ENCODE data around the gene MCCC2. TPM values are rescaled to one million over a fixed set of nuclear protein-coding genes. Genes with fewer than 3 reads are reported as not detected.
A peak's percentile ranks its signal among the peaks of the same experiment; 100 is the strongest.

The MCCC2 gene
- total and polyA plus RNA-seq, 2 of the 13 experiments (the other 11 are each of a cell fraction or from before 2014, with no cell fraction given): 44.8 to 83.6 TPM

- H3K4me3 ChIP-seq (replicated peaks in 1 of 3; ENCODE audit: insufficient read depth in 1 of 3, low read depth in 2 of 3, low read length in 3 of 3): no peak overlapping the region
- FAIRE-seq: no peak
- no peaks in the 10 kb centered on the region for H4K20me1 ChIP-seq (ENCODE audit: insufficient read depth, low read length)
- H3K36me3 ChIP-seq (replicated peaks in 1 of 2; ENCODE audit: control insufficient read depth in 1 of 2, insufficient read depth in 2 of 2, low read length in 2 of 2): no peaks in the 10 kb centered on the region
- WGBS (ENCODE audit: low lambda C conversion rate): 77% methylated on average over 1 of the region's 1 CpG
- H2AFZ ChIP-seq (ENCODE audit: low read length): no peak overlapping the region
- intact Hi-C loops (cut with micrococcal nuclease; ENCODE audit: unreplicated experiment) (no loop called here), in situ Hi-C loops (cut with HindIII; ENCODE audit: extremely low pct_ligation_motif_present, low pct_unique_long_range_greater_than_20kb) (no loop called here)
- ChIA-PET CTCF (ENCODE audit: low intra/inter-chr PET ratio, low total read pairs) (no interaction called here), POLR2A (no interaction called here)
- H3K4me1 ChIP-seq (ENCODE audit: insufficient read depth, low read length): no peaks in the 10 kb centered on the region
- H3K79me2 ChIP-seq (ENCODE audit: insufficient read depth, low read length): no peaks in the 10 kb centered on the region
- DNase-seq (ENCODE audit: low spot score): no peak
- TF ChIP-seq ATF7-NPFF (CRISPR knock-in tag; IDR thresholded peaks at IDR 0.05; ENCODE audit: low read depth) (no peak), MAFF (IDR thresholded peaks at IDR 0.05; ENCODE audit: low read depth, low read length) (peak; percentile 35; the same call in 1 of the 2 replicates), TBL1XR1 (IDR thresholded peaks at IDR 0.05; ENCODE audit: borderline replicate concordance, low read length, partially characterized antibody) (no peak), SMAD1 (CRISPR knock-in tag; IDR thresholded peaks at IDR 0.05; ENCODE audit: borderline replicate concordance, low read depth) (no peak), ZNF124 (CRISPR knock-in tag; IDR thresholded peaks at IDR 0.05) (no peak), MAFK (conservative IDR thresholded peaks at IDR 0.05 in 1 of 2, IDR thresholded peaks at IDR 0.05 in 1 of 2; ENCODE audit: low read length in 2 of 2) (peak; percentile 44 to 51; a peak in 2 of 4 replicates), TRIM24 (CRISPR knock-in tag; IDR thresholded peaks at IDR 0.05) (no peak), NR2F2 (IDR thresholded peaks at IDR 0.05; ENCODE audit: borderline replicate concordance, low read depth) (no peak)
- no peaks in the 10 kb centered on the region for H3K9me3 ChIP-seq (ENCODE audit: low read length)
- no peaks in the 10 kb centered on the region; a peak in 1 of 5 replicates for H3K27me3 ChIP-seq (ENCODE audit: control insufficient read depth in 1 of 2, insufficient read depth in 2 of 2, low read length in 2 of 2)
- ATAC-seq: no peak
- no TSS peak for BruUV-seq (replicated peaks)
- H3K9ac ChIP-seq (ENCODE audit: insufficient read depth, low read depth, low read length): no peak overlapping the region
- no peak overlapping the region for H3K4me2 ChIP-seq (ENCODE audit: low read depth, low read length)
- H3K27ac ChIP-seq (ENCODE audit: extremely low read length, insufficient read depth, low read length): no peak overlapping the region
Measured at GRCh38 chr5:71677977-71678376, 90.8 kb downstream of the MCCC2 start.

GRCh38 chr5:71679714-71680113 lies 92.6 kb downstream of the MCCC2 start:
- no peaks in the 10 kb centered on the region; a peak in 1 of 5 replicates for H3K27me3 ChIP-seq (ENCODE audit: control insufficient read depth in 1 of 2, insufficient read depth in 2 of 2, low read length in 2 of 2)
- no peak overlapping the region for H3K27ac ChIP-seq (ENCODE audit: extremely low read length, insufficient read depth, low read length)
- CTCF ChIA-PET (ENCODE audit: low intra/inter-chr PET ratio, low total read pairs): no interaction called here
- FAIRE-seq: no peak
- 24% methylated on average over 5 of the region's 5 CpGs for WGBS (ENCODE audit: low lambda C conversion rate)
- POLR2A ChIA-PET: interaction anchor here (0.8 kb wide), 1 partner anchor 15 kb away, joined by 3 read pairs; no protein-coding TSS in a partner anchor
- H3K9me3 ChIP-seq (ENCODE audit: low read length): no peaks in the 10 kb centered on the region
- intact Hi-C loops (cut with micrococcal nuclease; ENCODE audit: unreplicated experiment): no loop called here
- BruUV-seq (replicated peaks): no TSS peak
- H4K20me1 ChIP-seq (ENCODE audit: insufficient read depth, low read length): no peaks in the 10 kb centered on the region
- no peaks in the 10 kb centered on the region for H3K4me1 ChIP-seq (ENCODE audit: insufficient read depth, low read length)
- no peak overlapping the region for H3K4me3 ChIP-seq (replicated peaks in 1 of 3; ENCODE audit: insufficient read depth in 1 of 3, low read depth in 2 of 3, low read length in 3 of 3)
- no peak overlapping the region for H3K4me2 ChIP-seq (ENCODE audit: low read depth, low read length)
- ATAC-seq: no peak
- in situ Hi-C loops (cut with HindIII; ENCODE audit: extremely low pct_ligation_motif_present, low pct_unique_long_range_greater_than_20kb): no loop called here
- H2AFZ ChIP-seq (ENCODE audit: low read length): no peak overlapping the region
- no peak for DNase-seq (ENCODE audit: low spot score)
- H3K36me3 ChIP-seq (replicated peaks in 1 of 2; ENCODE audit: control insufficient read depth in 1 of 2, insufficient read depth in 2 of 2, low read length in 2 of 2): no peaks in the 10 kb centered on the region
- H3K9ac ChIP-seq (ENCODE audit: insufficient read depth, low read depth, low read length): no peak overlapping the region
- no peaks in the 10 kb centered on the region for H3K79me2 ChIP-seq (ENCODE audit: insufficient read depth, low read length)
- TF ChIP-seq PCBP2 (optimal IDR thresholded peaks at IDR 0.05; ENCODE audit: low read depth, low read length, poor library complexity, severe bottlenecking) (no peak), FOXA3 (CRISPR knock-in tag; IDR thresholded peaks at IDR 0.05) (no peak), BRCA1 (CRISPR knock-in tag; IDR thresholded peaks at IDR 0.05) (no peak), ZNF362 (CRISPR knock-in tag; IDR thresholded peaks at IDR 0.05; ENCODE audit: borderline replicate concordance) (no peak), ZNF749 (CRISPR knock-in tag; IDR thresholded peaks at IDR 0.05; ENCODE audit: borderline replicate concordance) (no peak), ZNF292 (CRISPR knock-in tag; IDR thresholded peaks at IDR 0.05; ENCODE audit: borderline replicate concordance, low read depth) (no peak)
- TF ChIP-seq, protein P1, sequence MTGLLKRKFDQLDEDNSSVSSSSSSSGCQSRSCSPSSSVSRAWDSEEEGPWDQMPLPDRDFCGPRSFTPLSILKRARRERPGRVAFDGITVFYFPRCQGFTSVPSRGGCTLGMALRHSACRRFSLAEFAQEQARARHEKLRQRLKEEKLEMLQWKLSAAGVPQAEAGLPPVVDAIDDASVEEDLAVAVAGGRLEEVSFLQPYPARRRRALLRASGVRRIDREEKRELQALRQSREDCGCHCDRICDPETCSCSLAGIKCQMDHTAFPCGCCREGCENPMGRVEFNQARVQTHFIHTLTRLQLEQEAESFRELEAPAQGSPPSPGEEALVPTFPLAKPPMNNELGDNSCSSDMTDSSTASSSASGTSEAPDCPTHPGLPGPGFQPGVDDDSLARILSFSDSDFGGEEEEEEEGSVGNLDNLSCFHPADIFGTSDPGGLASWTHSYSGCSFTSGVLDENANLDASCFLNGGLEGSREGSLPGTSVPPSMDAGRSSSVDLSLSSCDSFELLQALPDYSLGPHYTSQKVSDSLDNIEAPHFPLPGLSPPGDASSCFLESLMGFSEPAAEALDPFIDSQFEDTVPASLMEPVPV (CRISPR knock-in tag; IDR thresholded peaks at IDR 0.05): no peak
- TF ChIP-seq, protein P2, sequence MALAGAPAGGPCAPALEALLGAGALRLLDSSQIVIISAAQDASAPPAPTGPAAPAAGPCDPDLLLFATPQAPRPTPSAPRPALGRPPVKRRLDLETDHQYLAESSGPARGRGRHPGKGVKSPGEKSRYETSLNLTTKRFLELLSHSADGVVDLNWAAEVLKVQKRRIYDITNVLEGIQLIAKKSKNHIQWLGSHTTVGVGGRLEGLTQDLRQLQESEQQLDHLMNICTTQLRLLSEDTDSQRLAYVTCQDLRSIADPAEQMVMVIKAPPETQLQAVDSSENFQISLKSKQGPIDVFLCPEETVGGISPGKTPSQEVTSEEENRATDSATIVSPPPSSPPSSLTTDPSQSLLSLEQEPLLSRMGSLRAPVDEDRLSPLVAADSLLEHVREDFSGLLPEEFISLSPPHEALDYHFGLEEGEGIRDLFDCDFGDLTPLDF (CRISPR knock-in tag; IDR thresholded peaks at IDR 0.05): no peak

All from HepG2 (cell line).